Activated CD4-positive, CD25-positive, alpha-beta regulatory T cell (primary cell): ENCODE data around the gene FAM50A.
"Not testable (repeated sequence)": the region's sequence is repeated elsewhere in the genome, so short reads cannot be mapped to it uniquely, and the experiment has no call there.

ENCODE experiments used
- DNase-seq, 4 experiments: peaks; one replicate each; lab custom pipeline; 2025; lab: John Stamatoyannopoulos, UW

Gene FAM50A

GRCh38 chrX:154485150-154486051 is 41.5 kb downstream of the FAM50A start:
- DNase-seq = no peak

DNA sequence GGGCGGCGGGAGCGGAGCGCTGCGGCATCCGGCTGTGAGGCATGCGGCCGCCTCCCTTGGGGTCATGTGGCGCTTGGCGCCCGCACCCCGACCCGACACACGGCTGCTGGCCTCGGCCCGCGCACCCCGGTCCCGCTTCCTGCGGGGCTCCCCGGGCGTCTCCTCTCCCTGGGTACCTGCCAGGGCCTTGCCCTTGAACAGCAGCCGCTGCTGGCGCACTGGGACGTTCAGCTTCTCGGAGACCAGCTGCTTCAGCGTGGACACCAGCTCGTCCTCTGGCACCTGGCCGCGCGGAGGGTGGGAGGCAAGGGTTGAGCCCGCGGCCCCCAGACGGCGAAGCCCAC is 42.1 kb downstream of the FAM50A start:
- DNase-seq = no peak

- DNase-seq = peak in 3 of 4 experiments; percentile 7 to 45 (median 27)
These were observed 42.7 kb downstream of the FAM50A start, which contains the start of gene UBL4A for GRCh38 chrX:154486396-154487207. Gene UBL4A, minus strand, starts transcription at chrX:154486615. Its CDS starts 31 bp downstream, at chrX:154486584.

GRCh38 chrX:154487518-154488290 is 43.8 kb downstream of the FAM50A start:
- DNase-seq = no peak

- DNase-seq = no peak
These were observed 44.6 kb downstream of the FAM50A start for GRCh38 chrX:154488336-154489075.

DNA sequence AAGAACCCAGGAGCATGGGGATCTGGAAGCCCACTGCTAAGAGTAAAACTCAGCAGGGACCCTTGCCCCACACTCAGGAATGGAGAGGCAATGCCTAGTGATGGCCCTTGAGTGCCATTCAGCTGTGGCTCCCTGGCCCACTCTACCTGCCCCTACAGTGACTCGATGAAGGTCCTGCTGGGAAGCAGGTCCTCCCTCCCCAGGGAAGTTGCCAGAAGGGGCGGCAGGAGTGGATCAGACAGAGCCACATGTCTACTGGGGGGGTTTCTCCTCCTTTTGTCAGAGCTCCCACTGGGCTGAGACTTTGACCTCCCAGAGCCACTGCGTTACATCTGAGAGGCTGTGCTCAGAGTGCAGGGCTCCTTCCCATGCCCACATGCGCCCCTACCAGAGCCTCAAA is 45.2 kb downstream of the FAM50A start:
- no peak for DNase-seq

DNA sequence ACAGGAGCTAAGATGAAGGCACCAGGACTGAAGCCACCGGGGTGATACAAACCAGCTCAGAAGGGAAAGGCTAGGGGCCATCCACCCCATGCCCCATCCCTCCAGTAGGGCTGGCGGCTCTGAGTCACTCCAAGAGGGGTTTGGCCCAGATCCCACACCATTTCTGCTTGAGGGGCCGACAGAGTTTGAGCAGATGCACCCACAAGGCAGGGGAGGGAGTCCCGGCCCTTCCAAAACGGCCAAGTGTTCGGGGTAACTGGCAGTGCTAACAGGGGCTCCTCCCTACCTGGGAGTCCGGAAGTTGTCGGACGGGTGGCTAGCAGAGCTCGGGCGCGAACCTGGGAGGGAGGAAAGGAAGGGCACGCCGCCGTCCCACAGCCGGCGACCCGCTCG is 46.1 kb downstream of the FAM50A start:
- peak in 1 of 4 experiments; percentile 9 for DNase-seq

DNA sequence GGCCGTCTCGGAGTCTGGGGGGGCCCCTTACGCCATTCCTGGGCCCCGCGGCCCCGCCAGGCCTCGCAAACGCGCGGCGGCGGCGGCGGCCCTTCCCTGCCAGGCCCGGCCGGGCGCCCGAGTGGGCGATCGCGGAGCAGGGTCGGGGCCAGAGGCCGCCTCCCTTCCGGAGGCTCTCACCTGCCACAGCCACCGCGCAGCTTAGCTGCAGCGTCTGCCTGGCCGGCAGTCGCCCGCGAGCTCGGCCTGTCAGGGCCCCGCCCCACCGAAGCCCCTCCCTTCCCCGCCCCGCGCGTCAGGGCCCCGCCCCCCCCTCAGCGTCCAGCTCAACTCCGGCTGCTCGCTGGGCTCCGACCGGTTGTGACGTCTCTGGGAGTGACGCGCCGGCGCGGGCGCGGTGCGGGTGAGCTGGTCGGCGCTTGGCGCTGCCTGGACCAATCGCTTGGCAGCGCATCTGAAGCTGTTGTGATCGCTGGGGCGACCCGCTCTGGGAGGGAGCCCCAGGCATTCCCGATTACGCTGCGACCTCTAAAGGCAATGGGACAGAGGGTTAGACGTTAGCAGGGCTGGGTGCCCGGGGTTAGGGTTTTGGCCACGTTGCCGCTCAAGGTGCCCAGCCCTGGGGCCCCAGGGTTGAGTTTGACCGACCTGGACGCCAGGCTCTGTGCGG is 46.6 kb downstream of the FAM50A start, which contains the start of gene SLC10A3:
SLC10A3 (minus strand) TSS at position 216 of the 670 bp plus-strand sequence. CDS start 1,689 bp downstream, outside the sequence.
- DNase-seq = peak; percentile 67 to 76 (median 70)

DNA sequence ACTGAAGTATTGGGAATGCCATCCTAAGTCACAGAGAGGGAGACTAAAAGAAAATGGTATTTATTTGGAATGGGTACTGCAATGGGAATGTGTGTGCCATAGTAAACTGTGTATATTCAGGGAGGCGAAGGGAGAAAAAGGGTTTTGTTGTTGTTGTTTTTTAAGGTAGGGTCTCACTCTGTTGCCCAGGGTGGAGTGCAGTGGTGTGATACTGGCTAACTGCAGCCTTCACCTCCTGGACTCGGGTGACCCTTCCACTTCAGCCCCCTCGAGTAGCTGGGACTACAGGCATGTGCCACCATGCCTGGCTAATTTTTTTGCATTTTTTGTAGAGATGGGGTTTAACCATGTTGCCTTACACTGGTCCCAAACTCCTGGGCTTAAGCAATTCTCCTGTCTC is 50.8 kb downstream of the FAM50A start:
- no peak for DNase-seq

GRCh38 chrX:154495472-154495922 is 51.6 kb downstream of the FAM50A start:
- DNase-seq = no peak

- not testable (repeated sequence) for DNase-seq
These were observed 52.7 kb downstream of the FAM50A start for GRCh38 chrX:154496591-154497137.
